Right lobe of liver (tissue), 6 donors: ENCODE results near the gene AFP. TPM values are rescaled to one million over a fixed set of nuclear protein-coding genes. Genes with fewer than 3 reads are reported as not detected.

Experiments
- ATAC-seq, 4 donors: fragments of 200-7000 bp; cut with Tn5 transposase; one replicate each; pipeline ENCODE4 v1.9.1; 2020; ENCODE audit warnings: mild to moderate bottlenecking in 4 of 4, moderate library complexity in 4 of 4
- DNase-seq, 3 donors: peaks; one replicate each; pipeline ENCODE4 v3.0.0-alpha.2; 2020
- H3K27ac ChIP-seq, 3 donors: fragments of 200-600 bp; one replicate each; pipeline ENCODE4 v1.8.0; 2022
- H3K27me3 ChIP-seq, 2 donors: fragments of 200-600 bp; one replicate each; pipeline ENCODE4 v1.8.0; 2022
- H3K36me3 ChIP-seq, 4 donors: fragments of 200-600 bp; sonication (generic) in 1 of 4; one replicate each; pipeline versions ENCODE4 v1.5.1 to v1.8.0; 2017 to 2022; ENCODE audit warnings: control low read depth in 1 of 4
- H3K4me1 ChIP-seq, 4 donors: fragments of 200-600 bp; sonication (generic) in 1 of 4; one replicate each; pipeline versions ENCODE4 v1.5.1 to v1.8.0; 2017 to 2022; ENCODE audit warnings: control low read depth in 1 of 4
- H3K4me3 ChIP-seq, 3 donors: fragments of 200-600 bp; one replicate each; pipeline ENCODE4 v1.8.0; 2022
- H3K9me3 ChIP-seq, 4 donors: fragments of 200-600 bp; sonication (generic) in 1 of 4; one replicate each; pipeline versions ENCODE4 v1.5.1 to v1.8.0; 2017 to 2022; ENCODE audit warnings: control low read depth in 1 of 4
- CTCF ChIP-seq, 4 donors: fragments of 200-600 bp in 3 of 4; fragments of 450-650 bp in 1 of 4; IDR thresholded peaks; one replicate each; pipeline versions ENCODE4 v1.5.1 to v1.8.0; 2016 to 2022; ENCODE audit warnings: antibody characterized with exemption in 4 of 4, mild to moderate bottlenecking in 2 of 4
- POLR2A ChIP-seq: fragments of 450-650 bp; IDR thresholded peaks from one replicate; pipeline ENCODE4 v1.6.1; 2017; ENCODE audit warnings: antibody characterized with exemption, mild to moderate bottlenecking
- WGBS: methylation state at CpG from one replicate; pipeline ENCODE4 v1.1.6; 2018; ENCODE audit warnings: low coverage, low lambda C conversion rate; ENCODE audit not compliant: insufficient coverage; ENCODE audit errors: missing lambda C conversion rate; 5-methylcytosine and 5-hydroxymethylcytosine counted together
- intact Hi-C, 2 donors: fragments of 100-400 bp; cut with DNase I; formaldehyde crosslinking; loops; one replicate each; pipeline versions ENCODE4 v1.11.2 to v1.14.1; 2022
- total RNA-seq, 6 experiments: library from RNA; depleted of rRNA in 2 of 6; stranded (reverse); fragments of >200 nt in 2 of 6; fragmentation: NEBNext Ultra II Directional in 3 of 6; extraction: Animal tissue kit (Norgen Biotek cat#: 25700) in 3 of 6; gene quantifications; one replicate each; pipeline versions ENCODE4 v1.1.0 to v1.2.4, GENCODE V29; 2016 to 2023
- donor health status: DM: no; HTN: yes; CAD: no.
- donor health status: DM: no; HTN: no; CAD: no.
- donor health status: DM: no; HTN: no; CAD: no.
- donor health status: DM: no; HTN: yes; CAD: no.
- donor health status: DM: no; HTN: yes; CAD: no.

AFP gene
- total RNA-seq, 6 experiments from 2014 or later = 0.78 to 3.8 (median 3.4) TPM; not detected in 1

- H3K4me3 ChIP-seq = no peak overlapping the region
- no peak for ATAC-seq
- H3K27me3 ChIP-seq = no peaks in the 10 kb centered on the region
- H3K36me3 ChIP-seq = no peaks in the 10 kb centered on the region
- 68% methylated on average over 3 of the region's 3 CpGs for WGBS
- DNase-seq = no peak
- H3K4me1 ChIP-seq = peaks cover 0 to 16% (median 8%) of the 10 kb centered on the region in 4 donors
- intact Hi-C loops = no loop called here
- H3K27ac ChIP-seq = no peak overlapping the region
- TF ChIP-seq CTCF (IDR thresholded peaks at IDR 0.05) (no peak), POLR2A (no peak)
- H3K9me3 ChIP-seq = no peaks in the 10 kb centered on the region
These were observed 895 bp downstream of the AFP start for GRCh38 chr4:73436674-73437557.

- no peaks in the 10 kb centered on the region for H3K36me3 ChIP-seq
- no peaks in the 10 kb centered on the region for H3K27me3 ChIP-seq
- no peak overlapping the region for H3K27ac ChIP-seq
- H3K9me3 ChIP-seq = no peaks in the 10 kb centered on the region
- DNase-seq = no peak
- ATAC-seq = no peak
- TF ChIP-seq POLR2A (no peak), CTCF (IDR thresholded peaks at IDR 0.05) (no peak)
- intact Hi-C loops = no loop called here
- H3K4me1 ChIP-seq = peaks cover 0 to 16% (median 7%) of the 10 kb centered on the region in 4 donors
- no peak overlapping the region for H3K4me3 ChIP-seq
These were observed 1.5 kb downstream of the AFP start for GRCh38 chr4:73437558-73437956.

- ATAC-seq = no peak
These were observed 2.0 kb downstream of the AFP start for GRCh38 chr4:73438048-73438447.

GRCh38 chr4:73438582-73439215 is 2.7 kb downstream of the AFP start:
- TF ChIP-seq CTCF (IDR thresholded peaks at IDR 0.05) = no peak
- no peak for TF ChIP-seq POLR2A
- Histone ChIP-seq H3K27me3 (no peaks in the 10 kb centered on the region), H3K4me3 (no peak overlapping the region), H3K27ac (no peak overlapping the region), H3K36me3 (no peaks in the 10 kb centered on the region), H3K9me3 (no peaks in the 10 kb centered on the region), H3K4me1 (peaks cover 0 to 6% (median under 1%) of the 10 kb centered on the region in 4 donors)
- WGBS = 72% methylated on average over 2 of the region's 2 CpGs
- intact Hi-C loops = no loop called here
- DNase-seq (no peak), ATAC-seq (no peak)

More at GRCh38 chr4:73438048-73438447, 2.0 kb downstream of the AFP start:
- peaks cover 0 to 12% (median 4%) of the 10 kb centered on the region in 4 donors for H3K4me1 ChIP-seq
- no peak overlapping the region for H3K27ac ChIP-seq
- H3K4me3 ChIP-seq = no peak overlapping the region
- intact Hi-C loops = no loop called here
- H3K27me3 ChIP-seq = no peaks in the 10 kb centered on the region
- no peak for DNase-seq
- WGBS = 80% methylated on average over 1 of the region's 1 CpG
- H3K36me3 ChIP-seq = no peaks in the 10 kb centered on the region
- no peak for TF ChIP-seq POLR2A
- no peak for TF ChIP-seq CTCF (IDR thresholded peaks at IDR 0.05)
- H3K9me3 ChIP-seq = no peaks in the 10 kb centered on the region
